Measurements from ENCODE around the gene USP53.

USP53 gene

GRCh38 chr4:119302073-119302832 is 89.7 kb downstream of the USP53 start:
- H3K9me3 Mint-ChIP-seq = peaks cover 6% of the 10 kb centered on the region
- no peak for DNase-seq
- H3K27ac Mint-ChIP-seq = no peak overlapping the region
- H3K4me3 Mint-ChIP-seq = peak overlapping the region; percentile 40
- H3K27me3 Mint-ChIP-seq (ENCODE audit: low read depth, poor library complexity) = peaks cover 12% of the 10 kb centered on the region
- H3K36me3 Mint-ChIP-seq (ENCODE audit: low read depth) = peaks cover 22% of the 10 kb centered on the region
- no peak for TF ChIP-seq CTCF (IDR thresholded peaks at IDR 0.05)
- H3K4me1 Mint-ChIP-seq = peaks cover 25% of the 10 kb centered on the region

GRCh38 chr4:119303587-119304305 is 91.2 kb downstream of the USP53 start:
- Mint-ChIP-seq H3K9me3 (no peaks in the 10 kb centered on the region), H3K4me3 (no peak overlapping the region), H3K27ac (no peak overlapping the region), H3K36me3 (ENCODE audit: low read depth) (peaks cover 7% of the 10 kb centered on the region), H3K27me3 (ENCODE audit: low read depth, poor library complexity) (peaks cover 12% of the 10 kb centered on the region), H3K4me1 (peaks cover 15% of the 10 kb centered on the region)
- TF ChIP-seq CTCF (IDR thresholded peaks at IDR 0.05) = no peak
- DNase-seq = no peak

GRCh38 chr4:119304431-119304830 is 91.9 kb downstream of the USP53 start:
- Mint-ChIP-seq H3K27ac (no peak overlapping the region), H3K4me3 (no peak overlapping the region), H3K27me3 (ENCODE audit: low read depth, poor library complexity) (peaks cover 13% of the 10 kb centered on the region), H3K4me1 (peaks cover 8% of the 10 kb centered on the region), H3K9me3 (no peaks in the 10 kb centered on the region), H3K36me3 (ENCODE audit: low read depth) (peaks cover under 1% of the 10 kb centered on the region)
- TF ChIP-seq CTCF (IDR thresholded peaks at IDR 0.05) = no peak
- DNase-seq = no peak

GRCh38 chr4:119307606-119308005 is 95.1 kb downstream of the USP53 start:
- TF ChIP-seq CTCF (IDR thresholded peaks at IDR 0.05) = no peak
- peaks cover 20% of the 10 kb centered on the region for H3K27me3 Mint-ChIP-seq (ENCODE audit: low read depth, poor library complexity)

GRCh38 chr4:119310826-119311225 is 98.3 kb downstream of the USP53 start:
- Mint-ChIP-seq H3K9me3 (no peaks in the 10 kb centered on the region), H3K27me3 (ENCODE audit: low read depth, poor library complexity) (peaks cover 26% of the 10 kb centered on the region), H3K4me3 (no peak overlapping the region), H3K4me1 (no peaks in the 10 kb centered on the region), H3K27ac (no peak overlapping the region), H3K36me3 (ENCODE audit: low read depth) (no peaks in the 10 kb centered on the region)
- DNase-seq = no peak
- TF ChIP-seq CTCF (IDR thresholded peaks at IDR 0.05) = no peak

More at GRCh38 chr4:119307606-119308005, 95.1 kb downstream of the USP53 start:
- Mint-ChIP-seq H3K4me3 (no peak overlapping the region), H3K4me1 (no peaks in the 10 kb centered on the region), H3K27ac (no peak overlapping the region), H3K36me3 (ENCODE audit: low read depth) (no peaks in the 10 kb centered on the region), H3K9me3 (no peaks in the 10 kb centered on the region)
- DNase-seq = no peak

Measured in nephron progenitor cell (in vitro differentiated cells).